LNCaP clone FGC (cell line): ENCODE measurements around the gene MCM9.
"Not testable (repeated sequence)": the region's sequence is repeated elsewhere in the genome, so short reads cannot be mapped to it uniquely, and the experiment has no call there.

Experiments
- DNase-seq: peaks from one replicate; pipeline ENCODE4 v3.0.0-alpha.2; 2011; ENCODE audit warnings: low read depth
- H3K4me3 ChIP-seq: 2 replicates; pipeline ENCODE4 v1.5.1; 2011; ENCODE audit warnings: mild to moderate bottlenecking, low read depth, low read length, control low read depth
- CTCF ChIP-seq: IDR thresholded peaks from 2 replicates; pipeline ENCODE4 v1.5.1; 2012; ENCODE audit warnings: mild to moderate bottlenecking; ENCODE audit not compliant: control insufficient read depth, insufficient read depth; ENCODE audit errors: extremely low read depth

The MCM9 gene

GRCh38 chr6:118768441-118768840 lies 166.5 kb downstream of the MCM9 start:
- no peak overlapping the region for H3K4me3 ChIP-seq
- TF ChIP-seq CTCF, result no peak
- DNase-seq, result no peak

- not testable (repeated sequence) for H3K4me3 ChIP-seq, DNase-seq
Observed at GRCh38 chr6:118765316-118765715, 169.6 kb downstream of the MCM9 start.

- DNase-seq, result no peak
- H3K4me3 ChIP-seq, result no peak overlapping the region
- TF ChIP-seq CTCF, result no peak
Observed at GRCh38 chr6:118764766-118765165, 170.2 kb downstream of the MCM9 start.
